Measurements from ENCODE around the gene NOC2L.
"Not testable (repeated sequence)": the region's sequence is repeated elsewhere in the genome, so short reads cannot be mapped to it uniquely, and the experiment has no call there.

Gene NOC2L

DNA sequence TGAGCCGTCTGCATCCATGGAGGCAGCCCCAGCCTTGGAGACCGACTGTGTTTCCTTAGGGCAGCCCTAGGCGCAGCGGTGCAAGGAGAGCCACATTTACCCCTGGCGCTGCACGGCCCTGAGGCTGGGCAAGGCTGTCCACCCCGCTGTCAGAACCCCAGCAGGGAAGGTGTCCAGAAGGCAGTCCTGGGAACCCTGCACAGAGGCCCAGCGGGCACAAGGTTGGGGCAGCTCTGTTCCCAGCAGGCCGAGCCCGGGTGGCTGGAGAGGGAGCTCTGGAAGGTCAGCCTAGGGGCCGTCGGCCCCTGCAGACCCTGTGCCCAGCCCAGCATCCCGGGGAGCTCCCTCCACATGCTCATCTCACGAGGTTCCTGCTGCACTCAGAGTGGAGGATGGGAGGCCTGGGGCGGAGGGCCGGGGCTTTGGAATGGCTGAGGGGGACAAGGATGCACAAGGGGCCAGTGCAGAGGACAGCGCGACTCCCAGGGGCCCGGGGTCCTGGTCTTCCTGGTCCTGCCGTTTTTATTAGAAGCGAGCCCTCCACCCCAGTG is 55.3 kb downstream of the NOC2L start:
- peak overlapping the region; percentile 69 to 74 (median 74) for H3K4me3 Mint-ChIP-seq
- peaks cover 5% of the 10 kb centered on the region for H3K36me3 Mint-ChIP-seq (ENCODE audit: low read depth)
- H3K27ac Mint-ChIP-seq, result no peak overlapping the region

DNA sequence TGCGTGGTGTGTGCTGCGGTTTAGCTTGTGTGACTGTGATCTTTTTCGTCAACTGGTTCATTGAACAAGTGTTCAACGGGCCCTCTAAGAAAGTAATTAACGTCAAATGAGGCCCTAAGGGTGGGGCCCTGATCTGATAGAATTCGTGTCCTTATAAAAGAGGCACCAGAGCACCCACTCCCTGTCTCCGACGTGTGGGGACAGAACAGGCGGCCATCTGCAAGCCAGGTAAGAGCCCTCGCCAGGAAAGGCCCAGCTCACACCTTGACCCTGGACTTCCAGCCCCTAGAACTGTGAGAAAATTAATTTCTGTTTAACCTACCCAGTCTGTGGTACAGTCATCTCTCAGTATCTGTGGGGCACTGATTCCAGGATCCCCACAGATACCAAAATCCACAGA is 55.8 kb downstream of the NOC2L start:
- Mint-ChIP-seq H3K27me3 (ENCODE audit: low read depth) (peaks cover 61% of the 10 kb centered on the region), H3K9me3 (no peaks in the 10 kb centered on the region), H3K36me3 (ENCODE audit: low read depth) (peaks cover 5% of the 10 kb centered on the region), H3K4me1 (peaks cover 24% of the 10 kb centered on the region), H3K27ac (no peak overlapping the region), H3K4me3 (peak overlapping the region; percentile 69 to 74 (median 74))
- TF ChIP-seq, protein P1, sequence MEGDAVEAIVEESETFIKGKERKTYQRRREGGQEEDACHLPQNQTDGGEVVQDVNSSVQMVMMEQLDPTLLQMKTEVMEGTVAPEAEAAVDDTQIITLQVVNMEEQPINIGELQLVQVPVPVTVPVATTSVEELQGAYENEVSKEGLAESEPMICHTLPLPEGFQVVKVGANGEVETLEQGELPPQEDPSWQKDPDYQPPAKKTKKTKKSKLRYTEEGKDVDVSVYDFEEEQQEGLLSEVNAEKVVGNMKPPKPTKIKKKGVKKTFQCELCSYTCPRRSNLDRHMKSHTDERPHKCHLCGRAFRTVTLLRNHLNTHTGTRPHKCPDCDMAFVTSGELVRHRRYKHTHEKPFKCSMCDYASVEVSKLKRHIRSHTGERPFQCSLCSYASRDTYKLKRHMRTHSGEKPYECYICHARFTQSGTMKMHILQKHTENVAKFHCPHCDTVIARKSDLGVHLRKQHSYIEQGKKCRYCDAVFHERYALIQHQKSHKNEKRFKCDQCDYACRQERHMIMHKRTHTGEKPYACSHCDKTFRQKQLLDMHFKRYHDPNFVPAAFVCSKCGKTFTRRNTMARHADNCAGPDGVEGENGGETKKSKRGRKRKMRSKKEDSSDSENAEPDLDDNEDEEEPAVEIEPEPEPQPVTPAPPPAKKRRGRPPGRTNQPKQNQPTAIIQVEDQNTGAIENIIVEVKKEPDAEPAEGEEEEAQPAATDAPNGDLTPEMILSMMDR (IDR thresholded peaks at IDR 0.05; ENCODE audit: unreplicated experiment in 3 of 3), result no peak

More for the DNA sequence above, 55.3 kb downstream of the NOC2L start:
- H3K27me3 Mint-ChIP-seq (ENCODE audit: low read depth), result peaks cover 56% of the 10 kb centered on the region
- TF ChIP-seq, protein P1 (IDR thresholded peaks at IDR 0.05; ENCODE audit: unreplicated experiment in 3 of 3), result no peak
- H3K4me1 Mint-ChIP-seq, result peaks cover 24% of the 10 kb centered on the region
- H3K9me3 Mint-ChIP-seq, result no peaks in the 10 kb centered on the region

DNA sequence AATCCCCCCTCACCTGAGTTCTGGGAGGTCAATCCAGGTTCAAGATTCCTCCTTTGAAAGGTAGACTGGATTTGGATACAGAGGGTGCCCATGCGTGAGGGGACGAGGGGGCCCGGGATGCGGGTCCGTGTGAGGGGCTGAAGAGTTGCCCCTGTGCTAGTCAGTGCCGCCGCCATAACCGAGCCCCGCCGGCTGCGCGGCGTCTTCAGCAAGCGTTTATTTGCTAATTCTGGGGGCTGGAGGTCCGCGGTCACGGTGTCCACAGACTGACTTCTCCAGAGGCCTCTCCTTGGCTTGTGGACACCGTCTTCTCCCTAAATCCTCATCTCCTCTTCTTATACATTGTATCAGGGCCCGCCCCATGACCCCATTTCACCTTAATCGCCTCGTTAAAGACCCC is 56.3 kb downstream of the NOC2L start:
- H3K4me3 Mint-ChIP-seq, result peak overlapping the region; percentile 69 to 74 (median 74)
- no peaks in the 10 kb centered on the region for H3K9me3 Mint-ChIP-seq
- peaks cover 23% of the 10 kb centered on the region for H3K4me1 Mint-ChIP-seq
- TF ChIP-seq, protein P1 (IDR thresholded peaks at IDR 0.05; ENCODE audit: unreplicated experiment in 3 of 3), result no peak
- peaks cover under 1% of the 10 kb centered on the region for H3K36me3 Mint-ChIP-seq (ENCODE audit: low read depth)
- H3K27ac Mint-ChIP-seq, result no peak overlapping the region
- peaks cover 61% of the 10 kb centered on the region for H3K27me3 Mint-ChIP-seq (ENCODE audit: low read depth)

DNA sequence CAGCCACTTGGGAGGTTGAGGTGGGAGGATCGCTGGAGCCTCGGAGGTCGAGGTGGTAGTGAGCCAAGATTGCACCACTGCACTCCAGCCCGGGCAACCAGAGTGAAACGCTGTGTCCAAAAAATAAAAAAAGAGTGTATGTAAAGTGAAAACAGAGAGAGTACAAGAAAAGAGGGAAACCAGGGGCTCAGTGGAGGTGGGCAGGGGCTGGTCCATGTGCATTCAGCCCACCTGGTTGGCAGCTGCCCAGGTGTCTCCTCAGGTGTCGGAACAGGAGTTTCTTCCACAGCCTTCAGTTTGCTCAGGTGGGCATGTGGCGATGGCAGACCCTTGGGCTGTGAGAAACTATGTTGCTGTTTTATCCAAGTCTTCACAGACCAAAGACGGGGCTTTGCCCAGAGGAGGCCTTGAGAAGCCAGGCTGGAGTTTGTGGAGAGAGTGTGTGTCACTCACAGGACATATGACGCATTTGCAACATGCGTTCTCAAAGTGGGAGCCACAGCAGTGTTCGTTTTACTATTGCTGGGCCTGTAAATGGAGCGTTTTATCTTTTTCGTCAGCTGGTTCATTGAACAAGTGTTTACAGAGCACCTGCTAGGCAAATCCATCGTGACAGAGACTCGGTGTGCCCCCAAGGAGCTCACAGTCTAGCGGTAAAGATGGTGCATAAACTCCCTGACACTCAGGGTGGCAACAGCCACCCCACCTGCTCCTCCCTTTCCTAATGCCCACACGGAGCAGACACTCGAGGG is 57.8 kb downstream of the NOC2L start:
- Mint-ChIP-seq H3K9me3 (no peaks in the 10 kb centered on the region), H3K4me1 (peaks cover 23% of the 10 kb centered on the region), H3K4me3 (peak overlapping the region in 2 of 3 experiments; percentile 15 to 74), H3K27me3 (ENCODE audit: low read depth) (peaks cover 64% of the 10 kb centered on the region), H3K36me3 (ENCODE audit: low read depth) (no peaks in the 10 kb centered on the region), H3K27ac (peak overlapping the region in 1 of 3 experiments; percentile 24)
- TF ChIP-seq, protein P1 (IDR thresholded peaks at IDR 0.05; ENCODE audit: unreplicated experiment in 3 of 3), result no peak

DNA sequence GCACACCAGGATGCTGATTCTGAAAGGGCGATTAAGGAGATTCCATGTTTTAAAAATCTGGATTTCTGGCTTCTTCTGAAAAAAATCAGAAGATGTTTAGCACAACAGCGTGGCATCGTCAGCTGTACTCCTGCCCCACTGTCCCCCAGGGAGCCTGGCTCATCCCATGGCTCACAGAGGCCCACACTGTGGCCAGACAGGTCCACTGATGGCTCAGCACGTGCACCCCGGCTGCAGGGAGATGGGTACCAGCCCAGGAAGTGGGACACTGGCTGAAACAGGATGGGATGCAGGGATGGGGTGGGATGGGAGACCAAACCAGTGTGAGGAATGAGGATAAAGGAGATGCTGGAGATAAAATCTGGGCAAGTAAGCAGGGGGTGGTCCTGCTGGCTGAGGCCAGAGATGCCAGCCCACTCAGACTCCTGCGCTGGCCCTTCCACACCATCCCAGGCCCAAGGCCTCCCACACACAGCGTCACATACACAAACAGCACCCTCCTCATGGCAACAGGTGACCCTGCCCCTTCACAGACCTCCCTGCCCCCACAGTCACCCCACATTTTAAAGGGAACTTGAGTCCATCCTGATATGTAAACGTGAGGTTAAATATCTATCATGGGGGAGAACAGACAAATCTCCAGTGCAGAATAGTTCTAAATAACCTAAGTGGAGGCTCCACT is 59.3 kb downstream of the NOC2L start:
- Mint-ChIP-seq H3K9me3 (no peaks in the 10 kb centered on the region), H3K4me3 (no peak overlapping the region), H3K36me3 (ENCODE audit: low read depth) (no peaks in the 10 kb centered on the region), H3K4me1 (peaks cover 18% of the 10 kb centered on the region), H3K27me3 (ENCODE audit: low read depth) (peaks cover 66% of the 10 kb centered on the region), H3K27ac (no peak overlapping the region)
- TF ChIP-seq, protein P1 (IDR thresholded peaks at IDR 0.05; ENCODE audit: unreplicated experiment in 3 of 3), result no peak

DNA sequence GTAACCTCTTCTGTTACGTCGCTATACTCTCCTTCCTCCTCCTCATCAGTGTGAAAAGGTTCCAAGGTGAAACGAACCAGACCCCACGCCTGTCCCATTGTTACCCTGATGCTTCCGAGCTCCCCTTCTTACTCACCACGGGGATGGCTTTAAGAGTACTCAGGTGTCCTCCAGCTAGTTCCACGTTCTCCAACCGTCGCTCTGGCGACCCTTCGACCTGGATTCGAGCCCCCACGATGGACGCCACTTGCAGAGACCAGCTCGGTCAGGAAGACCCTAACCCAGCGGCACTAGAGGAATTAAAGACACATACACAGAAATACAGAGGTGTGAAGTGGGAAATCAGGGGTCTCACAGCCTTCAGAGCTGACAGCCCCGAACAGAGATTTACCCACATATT is 61.1 kb downstream of the NOC2L start:
- not testable (repeated sequence) for H3K4me3 Mint-ChIP-seq; H3K9me3 Mint-ChIP-seq; H3K36me3 Mint-ChIP-seq (ENCODE audit: low read depth); H3K27ac Mint-ChIP-seq
- Mint-ChIP-seq H3K27me3 (ENCODE audit: low read depth) (peaks cover 74% of the 10 kb centered on the region), H3K4me1 (peaks cover 18% of the 10 kb centered on the region)

Data from nephron (organoid).